DOHH2 (cell line): Measurements from ENCODE around the gene MR1.

ENCODE experiments used
- H3F3A ChIP-seq: fragments of 200-600 bp; sonication (generic), shearing (Covaris generic); 2 replicates; pipeline ENCODE4 v1.6.0; 2016; ENCODE audit warnings: antibody characterized with exemption, mild to moderate bottlenecking; ENCODE audit not compliant: control insufficient read depth, insufficient read depth
- H3K27ac ChIP-seq: fragments of 200-600 bp; sonication (generic); 2 replicates; pipeline ENCODE4 v1.5.1; 2014; ENCODE audit warnings: low read depth, mild to moderate bottlenecking, low read length, moderate library complexity
- H3K27me3 ChIP-seq: fragments of 200-600 bp; sonication (generic); 2 replicates; pipeline ENCODE4 v1.6.1; 2014; ENCODE audit warnings: mild to moderate bottlenecking, low read length, mixed read lengths; ENCODE audit not compliant: control insufficient read depth
- H3K36me3 ChIP-seq: fragments of 200-600 bp; sonication (generic); 2 replicates; pipeline ENCODE4 v1.6.1; 2014; ENCODE audit warnings: mild to moderate bottlenecking, low read length, moderate library complexity, mixed read lengths; ENCODE audit not compliant: control insufficient read depth
- H3K4me1 ChIP-seq: fragments of 200-600 bp; sonication (generic); 2 replicates; pipeline ENCODE4 v1.6.1; 2014; ENCODE audit warnings: mild to moderate bottlenecking, low read length, mixed read lengths; ENCODE audit not compliant: control insufficient read depth
- H3K4me2 ChIP-seq: fragments of 200-600 bp; sonication (generic); 2 replicates; pipeline ENCODE4 v1.6.0; 2014; ENCODE audit warnings: mild to moderate bottlenecking, low read length, moderate library complexity
- H3K4me3 ChIP-seq: fragments of 200-600 bp; sonication (generic); 2 replicates; pipeline ENCODE4 v1.5.1; 2014; ENCODE audit warnings: mild to moderate bottlenecking, low read length, mixed read lengths
- H3K79me2 ChIP-seq: fragments of 200-600 bp; sonication (generic); 2 replicates; pipeline ENCODE4 v1.6.1; 2014; ENCODE audit warnings: mild to moderate bottlenecking, low read length, mixed read lengths; ENCODE audit not compliant: control insufficient read depth
- H3K9me2 ChIP-seq: fragments of 200-600 bp; sonication (generic); replicated peaks from 2 replicates; pipeline ENCODE4 v1.6.1; 2014; ENCODE audit warnings: mild to moderate bottlenecking, low read length, mixed read lengths; ENCODE audit not compliant: control insufficient read depth
- H3K9me3 ChIP-seq: fragments of 200-600 bp; sonication (generic); 2 replicates; pipeline ENCODE4 v1.6.1; 2014; ENCODE audit warnings: antibody characterized with exemption, low read length, mixed read lengths; ENCODE audit not compliant: control insufficient read depth, insufficient read depth
- H4K20me1 ChIP-seq: fragments of 200-600 bp; sonication (generic); 2 replicates; pipeline ENCODE4 v1.6.0; 2014; ENCODE audit warnings: low read depth, mild to moderate bottlenecking, antibody characterized with exemption, low read length, moderate library complexity; ENCODE audit not compliant: control insufficient read depth, insufficient read depth
- CTCF ChIP-seq: fragments of 200-600 bp; sonication (generic); IDR thresholded peaks from one replicate; pipeline ENCODE4 v1.5.1; 2014; ENCODE audit warnings: antibody characterized with exemption, mild to moderate bottlenecking, low read depth, low read length; ENCODE audit not compliant: poor library complexity, severe bottlenecking
- EZH2phosphoT487 ChIP-seq: fragments of 200-600 bp; sonication (generic); IDR thresholded peaks from 2 replicates; pipeline ENCODE4 v1.6.1; 2017; ENCODE audit warnings: borderline replicate concordance, mild to moderate bottlenecking, antibody characterized with exemption, low read length, moderate library complexity, mixed read lengths

The MR1 gene

GRCh38 chr1:181010789-181011188, 23.0 kb upstream of the MR1 start:
- peaks cover 17% of the 10 kb centered on the region; the same call in 1 of the 2 replicates for H4K20me1 ChIP-seq
- H3K9me3 ChIP-seq, result no peaks in the 10 kb centered on the region
- peaks cover 86% of the 10 kb centered on the region for H3K79me2 ChIP-seq
- H3K4me2 ChIP-seq, result no peak overlapping the region
- no peak overlapping the region for H3K27ac ChIP-seq
- H3F3A ChIP-seq, result no peaks in the 10 kb centered on the region
- TF ChIP-seq EZH2phosphoT487 (no peak), CTCF (no peak)
- no peak overlapping the region for H3K4me3 ChIP-seq
- no peaks in the 10 kb centered on the region for H3K9me2 ChIP-seq
- no peaks in the 10 kb centered on the region for H3K27me3 ChIP-seq
- H3K4me1 ChIP-seq, result peaks cover 11% of the 10 kb centered on the region
- no peaks in the 10 kb centered on the region for H3K36me3 ChIP-seq

GRCh38 chr1:181011301-181012202, 22.2 kb upstream of the MR1 start:
- Histone ChIP-seq H3K9me2 (no peaks in the 10 kb centered on the region), H3K9me3 (no peaks in the 10 kb centered on the region), H3K27ac (no peak overlapping the region), H3K36me3 (no peaks in the 10 kb centered on the region), H3K4me3 (no peak overlapping the region), H3K4me2 (no peak overlapping the region), H3K4me1 (peaks cover 14% of the 10 kb centered on the region), H3K79me2 (peaks cover 90% of the 10 kb centered on the region), H3F3A (no peaks in the 10 kb centered on the region), H4K20me1 (peaks cover 17% of the 10 kb centered on the region; the same call in 1 of the 2 replicates), H3K27me3 (no peaks in the 10 kb centered on the region)
- TF ChIP-seq CTCF (no peak), EZH2phosphoT487 (no peak)

GRCh38 chr1:181012203-181012745, 21.5 kb upstream of the MR1 start:
- H3K9me3 ChIP-seq, result no peaks in the 10 kb centered on the region
- H3K27ac ChIP-seq, result no peak overlapping the region
- H3K27me3 ChIP-seq, result no peaks in the 10 kb centered on the region
- H3K4me3 ChIP-seq, result no peak overlapping the region
- no peaks in the 10 kb centered on the region for H3K36me3 ChIP-seq
- no peaks in the 10 kb centered on the region for H3F3A ChIP-seq
- TF ChIP-seq EZH2phosphoT487 (no peak), CTCF (no peak)
- H3K9me2 ChIP-seq, result no peaks in the 10 kb centered on the region
- H3K79me2 ChIP-seq, result peaks cover 91% of the 10 kb centered on the region
- H3K4me1 ChIP-seq, result peaks cover 14% of the 10 kb centered on the region
- peaks cover 17% of the 10 kb centered on the region; the same call in 1 of the 2 replicates for H4K20me1 ChIP-seq
- no peak overlapping the region for H3K4me2 ChIP-seq
